T-cell (primary cell): ENCODE measurements around the gene GCN1. TPM values are rescaled to one million over a fixed set of nuclear protein-coding genes. Genes with fewer than 3 reads are reported as not detected.
A peak's percentile ranks its signal among the peaks of the same experiment; 100 is the strongest.

Experiments
- ATAC-seq, 4 experiments: fragments of 200-7000 bp in 3 of 4; fragments of 150-1000 bp in 1 of 4; cut with Tn5 transposase; replicated peaks in 1 of 4; 1 replicate in 3 of 4; 2 replicates in 1 of 4; pipeline ENCODE4 v1.10.0; 2021; ENCODE audit warnings: moderate library complexity in 3 of 4, mild to moderate bottlenecking in 2 of 4, moderate number of reproducible peaks in 1 of 4
- CTCF ChIA-PET, 2 donors: fragments of 300-600 bp; sonication (Branson Sonifier 250); formaldehyde crosslinking; loops; one replicate each; lab custom pipeline; 2022; ENCODE audit warnings: antibody characterized with exemption in 2 of 2; lab: Charles Lee
- POLR2A ChIA-PET, 2 donors: fragments of 300-600 bp; sonication (Branson Sonifier 250); formaldehyde crosslinking; loops; one replicate each; lab custom pipeline; 2022; ENCODE audit warnings: antibody characterized with exemption in 2 of 2; lab: Charles Lee
- DNase-seq, 35 experiments: peaks; one replicate each; pipeline versions ENCODE4 v3.0.0 to v3.0.0-alpha.2; 2013 to 2023
- H3K27ac ChIP-seq: one replicate; pipeline ENCODE4 v1.5.1; 2013; ENCODE audit warnings: low read length
- H3K27me3 ChIP-seq, 2 experiments: replicated peaks in 1 of 2; 1 replicate in 1 of 2; 2 replicates in 1 of 2; pipeline versions ENCODE4 v1.6.1 to v1.7.0; 2013; ENCODE audit warnings: low read length in 1 of 2, mixed read lengths in 1 of 2; ENCODE audit not compliant: control insufficient read depth in 2 of 2, insufficient read depth in 2 of 2; ENCODE audit errors: extremely low read depth in 1 of 2
- H3K36me3 ChIP-seq, 2 donors: 1 replicate in 1 of 2; 2 replicates in 1 of 2; pipeline versions ENCODE4 v1.6.1 to v1.7.0; 2013; ENCODE audit warnings: low read length in 1 of 2; ENCODE audit not compliant: control insufficient read depth in 2 of 2, insufficient read depth in 1 of 2; ENCODE audit errors: extremely low read depth in 1 of 2
- H3K4me1 ChIP-seq, 2 experiments: 1 replicate in 1 of 2; 2 replicates in 1 of 2; pipeline versions ENCODE4 v1.6.1 to v1.7.0; 2013; ENCODE audit warnings: low read length in 2 of 2, mixed read lengths in 1 of 2; ENCODE audit not compliant: insufficient read depth in 2 of 2, control insufficient read depth in 1 of 2; ENCODE audit errors: extremely low read depth in 1 of 2
- H3K4me3 ChIP-seq, 2 donors: 1 replicate in 1 of 2; 2 replicates in 1 of 2; pipeline versions ENCODE4 v1.5.1 to v1.7.0; 2013; ENCODE audit warnings: mild to moderate bottlenecking in 2 of 2, low read length in 1 of 2, moderate library complexity in 1 of 2; ENCODE audit not compliant: control insufficient read depth in 1 of 2; ENCODE audit errors: extremely low read depth in 1 of 2
- H3K9me3 ChIP-seq: 2 replicates; pipeline ENCODE4 v1.7.0; 2013
- H3K27ac Mint-ChIP-seq, 2 donors: one replicate each; pipeline ENCODE4 v1.8.0; 2020 to 2021; ENCODE audit warnings: mild to moderate bottlenecking in 2 of 2, mixed read lengths in 2 of 2
- H3K27me3 Mint-ChIP-seq, 2 donors: one replicate each; pipeline ENCODE4 v1.8.0; 2021 to 2022; ENCODE audit warnings: mixed read lengths in 2 of 2
- H3K36me3 Mint-ChIP-seq: one replicate; pipeline ENCODE4 v1.8.0; 2021; ENCODE audit warnings: mixed read lengths
- H3K4me1 Mint-ChIP-seq, 3 donors: one replicate each; pipeline ENCODE4 v1.8.0; 2020 to 2022; ENCODE audit warnings: mixed read lengths in 3 of 3, mild to moderate bottlenecking in 1 of 3
- H3K4me3 Mint-ChIP-seq, 3 donors: one replicate each; pipeline ENCODE4 v1.8.0; 2020 to 2022; ENCODE audit warnings: mild to moderate bottlenecking in 3 of 3, mixed read lengths in 3 of 3, moderate library complexity in 3 of 3
- H3K9me3 Mint-ChIP-seq, 3 donors: one replicate each; pipeline ENCODE4 v1.8.0; 2020 to 2022; ENCODE audit warnings: mixed read lengths in 3 of 3
- WGBS: methylation state at CpG from one replicate; pipeline ENCODE4 v1.1.5; 2013; ENCODE audit warnings: missing lambda C conversion rate; ENCODE audit not compliant: insufficient coverage; 5-methylcytosine and 5-hydroxymethylcytosine counted together
- total RNA-seq, 35 experiments: library from RNA in 6 of 35; stranded (reverse) in 6 of 35; fragments of 120-200 nt in 1 of 35; gene quantifications; one replicate each; pipeline versions ENCODE4 v1.2.1 to v1.2.4 and lab custom pipeline; 2013 to 2026

Gene GCN1
- total RNA-seq, 5 donors from 2014 or later (not counting 1 experiment from before 2014, with no cell fraction given): 139 to 171 (median 161) TPM

DNA sequence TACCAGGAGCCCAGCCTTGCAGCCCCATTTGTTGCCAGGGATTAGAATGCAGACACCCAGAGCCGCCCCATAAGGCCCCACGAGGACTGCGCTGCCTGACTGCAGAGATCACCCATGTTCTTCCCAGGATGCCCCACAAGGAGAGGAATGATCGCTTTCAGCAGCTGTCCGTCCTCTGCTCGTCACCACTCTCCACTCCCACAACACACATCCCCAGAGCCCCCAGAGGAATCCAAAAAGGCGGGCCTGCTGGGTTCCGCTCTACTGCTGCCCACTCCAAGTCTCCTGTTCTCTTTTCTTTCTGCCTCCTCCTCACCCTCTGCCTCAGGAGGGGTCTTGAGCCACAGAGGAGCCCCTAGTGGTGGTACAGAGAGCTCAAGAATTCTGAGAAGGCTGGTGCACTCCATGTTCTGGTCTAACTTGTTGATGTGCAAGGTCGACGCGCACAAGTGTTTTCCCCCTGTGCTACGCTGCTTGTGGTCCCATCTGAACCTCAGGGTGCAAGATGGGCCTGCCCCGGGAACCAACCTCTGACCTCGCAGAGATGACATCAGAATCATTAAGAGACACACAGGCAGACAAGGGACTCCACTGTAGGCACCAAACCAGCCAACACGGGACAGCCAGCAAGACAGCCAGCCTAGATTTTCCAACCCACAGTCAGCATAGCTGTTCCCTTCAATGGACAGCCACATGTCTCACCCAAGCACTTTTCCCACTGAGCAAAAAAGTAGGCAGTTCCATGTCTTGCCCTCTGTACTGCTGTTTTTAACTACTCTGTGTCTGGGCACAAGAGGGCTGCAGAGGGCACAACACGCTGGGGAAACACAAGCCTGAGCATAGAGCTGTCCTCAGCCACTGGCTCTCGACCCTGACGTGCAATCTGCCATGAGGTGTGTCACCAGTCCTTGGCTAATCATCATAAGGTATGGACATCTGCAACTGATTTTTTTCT is 41.1 kb upstream of the GCN1 start:
- no peaks in the 10 kb centered on the region for H3K9me3 Mint-ChIP-seq
- POLR2A ChIA-PET: interaction anchor here (0.5 to 0.8 kb wide), 4 partner anchors 13 to 328 kb away, joined by 3 to 8 read pairs (median 4); partner anchors contain the start of gene RNU4-1 (in 1 of the 2)

DNA sequence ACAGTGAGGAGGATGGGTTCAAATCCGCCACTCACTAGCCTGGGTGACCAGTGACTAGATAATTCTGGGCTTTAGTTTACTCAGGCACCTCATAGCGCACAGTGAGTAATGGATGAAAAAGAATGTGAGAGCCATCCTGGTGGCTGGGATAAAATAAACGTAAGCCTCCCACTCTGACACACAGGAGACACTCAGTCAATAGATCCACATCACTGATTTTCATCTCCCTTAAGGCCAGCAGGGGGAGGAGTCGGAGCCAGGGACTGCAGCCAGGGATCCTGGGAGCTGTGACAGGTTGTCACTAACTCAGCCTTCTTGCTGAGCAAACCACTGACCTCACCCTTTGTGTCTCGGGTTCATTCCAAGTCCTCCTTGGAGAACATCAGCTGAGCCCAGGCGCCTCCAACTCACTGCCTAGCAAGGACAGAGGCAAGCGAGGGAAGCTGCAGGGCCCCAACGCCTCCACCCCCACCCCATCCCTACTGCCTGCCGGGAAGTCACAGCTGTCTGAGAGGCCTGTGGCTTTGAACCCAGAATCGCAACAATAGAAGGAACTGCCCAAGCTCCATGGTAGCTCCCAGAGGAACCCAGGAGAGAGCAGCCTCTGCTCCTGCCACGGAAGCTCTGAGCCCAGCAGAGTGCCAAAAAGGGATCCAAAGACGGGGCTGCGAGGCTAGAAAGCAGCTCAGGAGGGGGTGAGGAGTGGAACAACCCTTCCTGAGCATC is 40.3 kb upstream of the GCN1 start:
- ChIA-PET POLR2A (interaction anchor here (0.5 to 0.6 kb wide), 4 partner anchors 14 to 59 kb away, joined by 3 to 5 read pairs (median 4); no protein-coding TSS in a partner anchor), CTCF (interaction anchor here (0.7 to 2.2 kb wide), 5 partner anchors 12 to 31 kb away, joined by 3 to 12 read pairs (median 5); partner anchors contain the start of gene PXN (in 1 of the 2))
- Mint-ChIP-seq H3K4me3 (no peak overlapping the region), H3K36me3 (no peaks in the 10 kb centered on the region), H3K27ac (peak overlapping the region; percentile 90 to 97), H3K4me1 (peaks cover 81 to 93% (median 90%) of the 10 kb centered on the region in 3 donors), H3K9me3 (no peaks in the 10 kb centered on the region), H3K27me3 (no peaks in the 10 kb centered on the region)
- Histone ChIP-seq H3K4me3 (no peak overlapping the region), H3K27ac (peak overlapping the region; percentile 24), H3K9me3 (no peaks in the 10 kb centered on the region), H3K36me3 (peaks cover 0 to 13% of the 10 kb centered on the region in 2 donors), H3K4me1 (peaks cover 28 to 99% of the 10 kb centered on the region in 2 experiments), H3K27me3 (no peaks in the 10 kb centered on the region)
- peak in 1 of 35 experiments; percentile 27 for DNase-seq
- no peak for ATAC-seq
- 87% methylated on average over 8 of the region's 13 CpGs for WGBS

More for the DNA sequence above, 41.1 kb upstream of the GCN1 start:
- Mint-ChIP-seq H3K4me3 (peak overlapping the region in 1 of 3 donors; percentile 33), H3K27ac (peak overlapping the region; percentile 90 to 97), H3K36me3 (no peaks in the 10 kb centered on the region), H3K4me1 (peaks cover 81 to 93% (median 90%) of the 10 kb centered on the region in 3 donors), H3K27me3 (no peaks in the 10 kb centered on the region)
- ATAC-seq: peak in 2 of 4 experiments; percentile 21 to 38
- Histone ChIP-seq H3K4me3 (no peak overlapping the region), H3K27me3 (no peaks in the 10 kb centered on the region), H3K36me3 (peaks cover 0 to 16% of the 10 kb centered on the region in 2 donors), H3K4me1 (peaks cover 20 to 99% of the 10 kb centered on the region in 2 experiments), H3K9me3 (no peaks in the 10 kb centered on the region), H3K27ac (peak overlapping the region; percentile 16)
- peak in 5 of 35 experiments; percentile 17 to 38 (median 30) for DNase-seq
- 85% methylated on average over 13 of the region's 18 CpGs for WGBS
- CTCF ChIA-PET: interaction anchor here (0.6 to 2.2 kb wide), 11 partner anchors 11 to 67 kb away, joined by 3 to 12 read pairs (median 3); partner anchors contain the start of genes PXN (in 1 of the 2), RNU4-1 (in 1 of the 2) and SIRT4 (in 1 of the 2)

DNA sequence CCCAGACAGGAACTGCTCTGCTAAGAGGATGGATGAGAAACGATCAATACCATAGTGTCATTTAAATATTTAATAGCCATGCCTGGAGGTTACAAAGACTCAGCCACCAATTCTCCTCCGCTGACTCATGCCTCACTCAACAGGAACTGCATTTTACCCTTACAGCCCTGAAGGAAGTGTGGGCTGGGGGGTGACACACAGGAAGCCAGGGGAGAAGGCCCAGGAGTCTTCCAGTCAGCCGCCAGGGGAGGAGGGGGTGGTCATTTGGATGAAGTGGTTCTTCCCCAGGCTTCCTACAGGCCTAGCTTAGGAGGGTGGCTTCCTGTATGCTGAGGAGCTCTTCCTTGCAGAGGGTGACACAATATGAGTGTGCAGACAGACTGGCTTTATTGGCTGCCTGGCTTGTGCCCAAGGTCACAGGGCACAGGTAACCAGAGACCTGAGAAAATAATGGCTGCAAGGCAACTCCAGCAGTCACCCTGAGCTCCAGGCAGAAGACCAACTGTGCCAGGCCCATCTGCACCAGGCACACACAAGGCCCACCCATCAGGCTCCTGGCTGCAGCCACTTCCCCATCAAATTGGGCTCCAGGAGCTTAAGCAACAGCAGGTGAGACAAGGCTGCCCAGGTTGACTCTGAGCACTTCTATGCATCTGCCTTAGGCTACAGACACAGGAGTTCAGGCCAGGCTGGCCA is 36.9 kb upstream of the GCN1 start:
- CTCF ChIA-PET: interaction anchor here (0.7 to 4.2 kb wide), 16 partner anchors 12 to 114 kb away, joined by 3 to 43 read pairs (median 6); partner anchors contain the start of genes PXN (in 2 of the 2), RNU4-1 (in 1 of the 2) and RPLP0 (in 1 of the 2)
- H3K27ac ChIP-seq: peak overlapping the region; percentile 71
- H3K4me3 Mint-ChIP-seq: peak overlapping the region; percentile 65 to 79 (median 68)

DNA sequence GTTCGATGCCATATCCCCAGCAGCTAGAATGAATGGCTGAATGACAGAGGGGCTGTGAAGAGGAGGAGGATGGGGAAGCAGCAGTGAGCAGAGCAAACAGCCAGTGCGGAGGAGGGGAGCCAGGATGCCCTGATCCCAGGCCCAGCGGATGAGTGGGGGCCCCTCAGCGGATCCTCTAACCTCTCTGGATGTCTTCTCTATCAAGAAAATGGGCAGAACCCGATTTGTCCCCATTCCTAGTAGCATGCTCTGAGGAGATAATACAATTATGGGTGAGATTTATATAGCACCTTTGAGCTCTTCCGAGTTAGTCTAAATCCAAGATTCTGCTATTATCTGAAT is 36.4 kb upstream of the GCN1 start:
- ChIA-PET POLR2A (interaction anchor here (0.6 to 2.9 kb wide), 9 partner anchors 19 to 61 kb away, joined by 3 to 10 read pairs (median 7); partner anchors contain the start of genes PXN (in 1 of the 2), RNU4-2 (in 1 of the 2) and RPLP0 (in 1 of the 2)), CTCF (interaction anchor here (0.6 to 4.2 kb wide), 17 partner anchors 12 to 188 kb away, joined by 3 to 43 read pairs (median 5); partner anchors contain the start of genes PXN (in 2 of the 2), RNU4-1 (in 1 of the 2) and RPLP0 (in 1 of the 2))
- Mint-ChIP-seq H3K9me3 (no peaks in the 10 kb centered on the region), H3K27ac (peak overlapping the region; percentile 90 to 97), H3K36me3 (no peaks in the 10 kb centered on the region), H3K4me3 (peak overlapping the region; percentile 65 to 79 (median 68)), H3K4me1 (peaks cover 95 to 98% (median 97%) of the 10 kb centered on the region in 3 donors), H3K27me3 (no peaks in the 10 kb centered on the region)
- no peak for DNase-seq
- no peaks in the 10 kb centered on the region for H3K27me3 ChIP-seq
- peak overlapping the region in 1 of 2 donors; percentile 25 for H3K4me3 ChIP-seq
- H3K27ac ChIP-seq: peak overlapping the region; percentile 71
- 30% methylated on average over 2 of the region's 6 CpGs for WGBS
- ATAC-seq: no peak
- peaks cover 36 to 93% of the 10 kb centered on the region in 2 experiments for H3K4me1 ChIP-seq
- no peaks in the 10 kb centered on the region for H3K9me3 ChIP-seq
- H3K36me3 ChIP-seq: peaks cover 3 to 16% of the 10 kb centered on the region in 2 donors

More for the DNA sequence above, 36.9 kb upstream of the GCN1 start:
- Mint-ChIP-seq H3K27me3 (no peaks in the 10 kb centered on the region), H3K4me1 (peaks cover 95 to 97% (median 96%) of the 10 kb centered on the region in 3 donors), H3K36me3 (no peaks in the 10 kb centered on the region), H3K27ac (peak overlapping the region; percentile 90 to 97), H3K9me3 (no peaks in the 10 kb centered on the region)
- H3K4me3 ChIP-seq: peak overlapping the region in 1 of 2 donors; percentile 25
- peaks cover 3 to 11% of the 10 kb centered on the region in 2 donors for H3K36me3 ChIP-seq
- no peaks in the 10 kb centered on the region for H3K27me3 ChIP-seq
- H3K9me3 ChIP-seq: no peaks in the 10 kb centered on the region
- POLR2A ChIA-PET: interaction anchor here (0.6 to 2.9 kb wide), 8 partner anchors 18 to 60 kb away, joined by 3 to 10 read pairs (median 8); partner anchors contain the start of genes PXN (in 1 of the 2), RNU4-2 (in 1 of the 2) and RPLP0 (in 1 of the 2)
- peaks cover 36 to 93% of the 10 kb centered on the region in 2 experiments for H3K4me1 ChIP-seq
- WGBS: no CpG with 5 or more reads among the region's 3 CpGs
- peak; percentile 58 to 85 (median 80) for ATAC-seq
- DNase-seq: peak; percentile 31 to 81 (median 55)

DNA sequence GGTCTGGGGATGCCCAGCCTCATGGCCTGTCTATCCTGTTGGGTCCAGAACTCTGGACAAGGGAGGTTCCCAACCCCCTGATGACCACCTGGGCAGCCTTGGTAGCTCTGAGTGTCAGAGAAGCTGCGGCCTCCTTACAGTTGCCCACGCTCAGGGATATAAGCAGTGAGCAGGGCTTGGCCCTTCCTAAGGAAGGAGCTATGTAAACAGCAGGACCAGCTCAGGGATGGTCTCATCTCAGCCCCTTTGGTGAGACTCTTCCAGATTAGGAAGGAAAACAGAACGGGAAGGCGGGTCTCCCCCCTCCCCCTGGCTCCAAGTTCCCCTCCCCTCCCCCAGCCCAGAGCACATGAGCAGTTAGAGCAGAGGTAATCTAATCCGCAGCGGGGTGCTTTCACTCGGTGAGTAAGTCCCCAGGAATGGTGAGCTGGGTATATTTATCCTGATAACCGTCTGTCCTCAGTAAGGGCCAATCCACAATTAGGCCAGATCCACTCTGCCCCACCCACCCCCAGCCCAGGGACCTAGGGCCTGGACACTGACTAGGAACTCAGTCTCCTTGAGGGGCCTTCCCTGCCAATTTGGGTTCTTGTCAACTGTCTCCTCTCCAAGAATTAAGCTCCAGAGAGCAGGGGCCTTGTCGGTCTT is 35.9 kb upstream of the GCN1 start:
- H3K4me3 Mint-ChIP-seq: peak overlapping the region in 2 of 3 donors; percentile 68 to 79
- H3K27ac Mint-ChIP-seq: peak overlapping the region; percentile 90 to 97
- H3K27me3 Mint-ChIP-seq: no peaks in the 10 kb centered on the region
- peaks cover 95 to 98% (median 97%) of the 10 kb centered on the region in 3 donors for H3K4me1 Mint-ChIP-seq
- ATAC-seq: no peak
- POLR2A ChIA-PET: interaction anchor here (0.5 to 2.9 kb wide), 6 partner anchors 29 to 435 kb away, joined by 3 to 10 read pairs (median 8); partner anchors contain the start of genes PXN (in 1 of the 2), RNU4-2 (in 1 of the 2) and RPLP0 (in 1 of the 2)
- Histone ChIP-seq H3K36me3 (peaks cover 3 to 21% of the 10 kb centered on the region in 2 donors), H3K27ac (peak overlapping the region; percentile 71), H3K4me3 (peak overlapping the region in 1 of 2 donors; percentile 5), H3K4me1 (peaks cover 36 to 93% of the 10 kb centered on the region in 2 experiments), H3K9me3 (no peaks in the 10 kb centered on the region), H3K27me3 (no peaks in the 10 kb centered on the region)
- no peak for DNase-seq
- no peaks in the 10 kb centered on the region for H3K9me3 Mint-ChIP-seq
- 100% methylated on average over 2 of the region's 9 CpGs for WGBS
- CTCF ChIA-PET: interaction anchor here (0.6 to 4.2 kb wide), 15 partner anchors 13 to 187 kb away, joined by 3 to 43 read pairs (median 6); partner anchors contain the start of genes PXN (in 2 of the 2), RPLP0 (in 1 of the 2) and SIRT4 (in 1 of the 2)
- no peaks in the 10 kb centered on the region for H3K36me3 Mint-ChIP-seq
